Hippocampal formation (tissue), 2 donors: ENCODE results near the gene OR4C6.

Source experiments
- DNase-seq, 2 donors: peaks; one replicate each; lab custom pipeline; 2025; lab: John Stamatoyannopoulos, UW

OR4C6 gene

GRCh38 chr11:55661901-55662300, at the start of gene OR4C6:
Gene OR4C6, plus strand, starts transcription at chr11:55662201. Its CDS starts 2,966 bp downstream, at chr11:55665167.
- DNase-seq, result no peak

- no peak for DNase-seq
Measured at GRCh38 chr11:55624531-55624930, 37.5 kb upstream of the OR4C6 start.

- DNase-seq, result no peak
Measured at GRCh38 chr11:55634813-55635212, 27.2 kb upstream of the OR4C6 start, which contains the start of gene OR4P4. Gene OR4P4, plus strand, starts transcription at chr11:55635113.

GRCh38 chr11:55648027-55648426, 14.0 kb upstream of the OR4C6 start, which contains the start of gene OR4S2:
Gene OR4S2, plus strand, starts transcription at chr11:55648327. Its CDS starts 2,577 bp downstream, at chr11:55650904.
- no peak for DNase-seq

- DNase-seq, result no peak
Measured at GRCh38 chr11:55652560-55652959, 9.4 kb upstream of the OR4C6 start.

- DNase-seq, result no peak
Measured at GRCh38 chr11:55655096-55655495, 6.9 kb upstream of the OR4C6 start.

GRCh38 chr11:55658031-55658573, 3.9 kb upstream of the OR4C6 start:
- DNase-seq, result no peak

- DNase-seq, result no peak
Measured at GRCh38 chr11:55658608-55659007, 3.4 kb upstream of the OR4C6 start.

GRCh38 chr11:55669376-55669775, 7.4 kb downstream of the OR4C6 start:
- DNase-seq, result no peak

- DNase-seq, result no peak
Measured at GRCh38 chr11:55673860-55674259, 11.9 kb downstream of the OR4C6 start.

- DNase-seq, result no peak
Measured at GRCh38 chr11:55697817-55698216, 35.8 kb downstream of the OR4C6 start.

GRCh38 chr11:55701429-55701828, 39.4 kb downstream of the OR4C6 start:
- DNase-seq, result no peak

GRCh38 chr11:55707029-55707428, 45.0 kb downstream of the OR4C6 start:
- peak in 1 of 2 donors; percentile 12 for DNase-seq

- DNase-seq, result no peak
Measured at GRCh38 chr11:55714982-55715888, 53.2 kb downstream of the OR4C6 start.
